SK-N-MC (cell line): ENCODE measurements around the gene C1orf56.

Experiments used
- EZH2 ChIP-seq: fragments of 200-600 bp; sonication (generic); IDR thresholded peaks from one replicate; pipeline ENCODE4 v1.6.1; 2017; ENCODE audit warnings: antibody characterized with exemption
- FOXP2 ChIP-seq: optimal IDR thresholded peaks from 2 replicates; pipeline ENCODE3; 2011; ENCODE audit warnings: mild to moderate bottlenecking, moderate library complexity; ENCODE audit not compliant: insufficient read depth; ENCODE audit errors: extremely low read length, control extremely low read depth
- POLR2AphosphoS5 ChIP-seq: IDR thresholded peaks from 2 replicates; pipeline ENCODE4 v1.6.1; 2012; ENCODE audit warnings: mild to moderate bottlenecking, low read depth, low read length, borderline replicate concordance

DNA sequence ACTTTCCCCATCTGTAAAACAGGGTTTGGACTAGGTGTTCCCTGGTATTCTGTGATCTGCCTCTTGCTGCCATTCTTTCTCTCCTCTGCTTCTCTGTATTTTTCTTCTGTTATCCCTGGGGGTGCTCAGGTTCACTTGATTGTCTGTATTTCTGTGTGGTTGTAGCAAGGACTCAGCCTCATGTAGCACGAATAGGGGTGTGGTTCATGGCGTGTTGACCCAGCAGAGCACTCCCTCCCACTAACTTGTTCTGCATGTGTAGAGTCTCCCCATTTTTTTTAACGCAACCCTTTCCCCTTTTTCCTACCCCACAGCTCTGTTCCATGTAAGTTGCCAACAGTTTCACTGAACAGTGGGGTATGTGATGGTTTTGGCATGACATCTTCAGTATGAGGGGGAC is 12.4 kb upstream of the C1orf56 start:
- no peak for TF ChIP-seq POLR2AphosphoS5
- TF ChIP-seq EZH2: no peak
- TF ChIP-seq FOXP2: no peak
